ENCODE measurements around the gene TRPV2. TPM values are rescaled to one million over a fixed set of nuclear protein-coding genes. Genes with fewer than 3 reads are reported as not detected.
"Not testable (repeated sequence)": the region's sequence is repeated elsewhere in the genome, so short reads cannot be mapped to it uniquely, and the experiment has no call there.

TRPV2 gene
- total and polyA plus RNA-seq, 12 donors: 4.6 to 25.4 (median 9.1) TPM

DNA sequence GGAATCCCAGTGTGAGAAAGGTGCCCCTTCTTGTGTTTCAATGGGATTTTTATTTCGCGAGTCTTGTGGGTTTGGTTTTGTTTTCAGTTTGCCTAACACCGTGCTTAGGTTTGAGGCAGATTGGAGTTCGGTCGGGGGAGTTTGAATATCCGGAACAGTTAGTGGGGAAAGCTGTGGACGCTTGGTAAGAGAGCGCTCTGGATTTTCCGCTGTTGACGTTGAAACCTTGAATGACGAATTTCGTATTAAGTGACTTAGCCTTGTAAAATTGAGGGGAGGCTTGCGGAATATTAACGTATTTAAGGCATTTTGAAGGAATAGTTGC is 33.9 kb upstream of the TRPV2 start:
- no peak for DNase-seq
- H3K27me3 ChIP-seq: no peaks in the 10 kb centered on the region
- peak overlapping the region; percentile 42 to 82 (median 69) for H3K4me3 ChIP-seq
- H3K27ac ChIP-seq: peak overlapping the region; percentile 83 to 97 (median 92)
- WGBS, 2 donors: 0 to 2% methylated on average over 14 of the region's 14 CpGs
- no peak for TF ChIP-seq CTCF (IDR thresholded peaks at IDR 0.05)
- intact Hi-C loops (cut with DNase I): loop anchor here in 5 of 10 donors (1.0 to 10.0 kb wide), 6 partner anchors 26 to 136 kb away; partner anchors contain the start of gene TRPV2 (in 1 of the 5)
- peaks cover 0 to 25% (median 20%) of the 10 kb centered on the region in 9 donors for H3K36me3 ChIP-seq
- peaks cover 0 to 50% (median 34%) of the 10 kb centered on the region in 9 donors for H3K4me1 ChIP-seq
- no peaks in the 10 kb centered on the region for H3K9me3 ChIP-seq
- peak in 2 of 8 donors; percentile 11 to 13 for ATAC-seq

- H3K27me3 ChIP-seq: no peaks in the 10 kb centered on the region
- H3K4me3 ChIP-seq: peak overlapping the region in 6 of 10 donors; percentile 5 to 82 (median 74)
- DNase-seq: no peak
- intact Hi-C loops (cut with DNase I): loop anchor here in 3 of 10 donors (5.0 to 10.0 kb wide), 4 partner anchors 34 to 134 kb away; partner anchors contain the start of gene TRPV2 (in 1 of the 3)
- H3K4me1 ChIP-seq: peaks cover 0 to 62% (median 38%) of the 10 kb centered on the region in 9 donors
- no peak for TF ChIP-seq CTCF (IDR thresholded peaks at IDR 0.05)
- WGBS, 2 donors: 53 to 61% methylated on average over 4 of the region's 4 CpGs
- peaks cover 0 to 25% (median 20%) of the 10 kb centered on the region in 9 donors for H3K36me3 ChIP-seq
- H3K27ac ChIP-seq: peak overlapping the region in 1 of 10 donors; percentile 1
- ATAC-seq: no peak
- no peaks in the 10 kb centered on the region for H3K9me3 ChIP-seq
Observed at GRCh38 chr17:16383216-16383615, 32.2 kb upstream of the TRPV2 start.

DNA sequence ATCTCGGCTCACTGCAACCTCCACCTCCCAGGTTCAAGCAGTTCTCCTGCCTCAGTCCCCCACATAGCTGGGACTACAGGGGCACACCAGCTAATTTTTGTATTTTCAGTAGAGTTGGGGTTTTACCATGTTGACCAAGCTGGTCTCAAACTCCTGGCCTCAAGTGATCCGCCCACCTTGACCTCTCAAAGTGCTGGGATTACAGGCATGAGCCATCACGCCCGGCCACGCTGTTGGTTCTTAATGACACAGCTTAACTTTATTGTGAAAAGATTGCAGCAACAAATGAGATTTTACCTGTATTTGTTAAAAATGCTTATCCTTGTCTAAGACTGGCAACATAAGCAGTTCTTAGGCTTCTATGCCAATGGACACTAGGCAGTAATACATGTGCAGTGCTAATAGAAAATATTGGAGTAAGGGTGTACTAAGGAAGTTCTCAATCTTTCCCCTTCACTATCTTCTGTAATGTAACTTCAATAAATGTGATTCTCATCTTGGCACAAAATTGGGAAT is 31.5 kb upstream of the TRPV2 start:
- WGBS, 2 donors: 89 to 91% methylated on average over 5 of the region's 5 CpGs
- no peaks in the 10 kb centered on the region for H3K27me3 ChIP-seq
- DNase-seq (no peak), ATAC-seq (no peak)
- no peak for TF ChIP-seq CTCF (IDR thresholded peaks at IDR 0.05)
- peak overlapping the region in 1 of 10 donors; percentile 1 for H3K27ac ChIP-seq
- peaks cover 0 to 25% (median 20%) of the 10 kb centered on the region in 9 donors for H3K36me3 ChIP-seq
- no peaks in the 10 kb centered on the region for H3K9me3 ChIP-seq
- H3K4me1 ChIP-seq: peaks cover 0 to 62% (median 38%) of the 10 kb centered on the region in 9 donors
- intact Hi-C loops (cut with DNase I): loop anchor here in 4 of 10 donors (2.0 to 10.0 kb wide), 5 partner anchors 33 to 133 kb away; partner anchors contain the start of gene TRPV2 (in 1 of the 4)
- no peak overlapping the region for H3K4me3 ChIP-seq

DNA sequence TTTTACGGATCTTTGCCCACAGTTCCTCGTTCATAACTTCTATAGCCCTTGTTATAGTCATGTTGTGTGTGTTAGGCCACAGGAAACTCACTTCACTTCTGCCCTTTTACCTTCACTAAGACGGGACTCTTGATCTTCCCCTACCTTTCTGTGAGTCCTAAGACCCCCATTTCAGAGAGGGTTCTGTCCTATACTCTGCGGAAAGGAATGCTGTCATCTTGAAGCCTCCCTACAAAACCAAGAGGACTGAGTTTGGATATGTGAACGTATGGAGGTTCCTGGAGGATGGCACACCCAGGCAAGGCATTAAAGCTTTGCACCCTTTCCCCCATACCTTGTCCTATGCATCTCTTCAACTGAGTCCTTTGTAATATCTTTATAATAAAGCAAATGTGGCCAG is 30.8 kb upstream of the TRPV2 start:
- Histone ChIP-seq H3K27ac (peak overlapping the region in 1 of 10 donors; percentile 1), H3K27me3 (no peaks in the 10 kb centered on the region), H3K9me3 (no peaks in the 10 kb centered on the region), H3K4me1 (peaks cover 0 to 62% (median 38%) of the 10 kb centered on the region in 9 donors), H3K4me3 (no peak overlapping the region), H3K36me3 (peaks cover 0 to 25% (median 20%) of the 10 kb centered on the region in 9 donors)
- no peak for TF ChIP-seq CTCF (IDR thresholded peaks at IDR 0.05)
- intact Hi-C loops (cut with DNase I): loop anchor here in 4 of 10 donors (2.0 to 10.0 kb wide), 5 partner anchors 32 to 133 kb away; partner anchors contain the start of gene TRPV2 (in 1 of the 4)
- 79 to 83% methylated on average over 5 of the region's 5 CpGs for WGBS, 2 donors
- DNase-seq (no peak), ATAC-seq (no peak)

DNA sequence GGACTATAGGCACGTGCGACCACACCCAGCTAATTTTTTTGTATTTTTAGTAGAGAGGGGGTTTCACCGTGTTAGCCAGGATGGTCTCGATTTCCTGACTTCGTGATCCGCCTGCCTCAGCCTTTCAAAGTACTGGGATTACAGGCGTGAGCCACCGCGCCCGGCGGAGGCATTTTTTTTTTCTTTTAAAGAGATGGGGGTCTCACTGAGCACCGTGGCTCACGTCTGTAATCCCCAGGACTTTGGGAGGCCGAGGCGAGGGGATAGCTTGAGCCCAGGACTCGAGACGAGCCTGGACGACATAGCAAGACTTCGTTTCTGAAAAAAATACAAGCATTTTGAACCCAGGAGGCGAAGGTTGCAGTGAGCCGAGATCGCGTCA is 29.3 kb upstream of the TRPV2 start:
- not testable (repeated sequence) for H3K27me3 ChIP-seq, ATAC-seq, DNase-seq, H3K9me3 ChIP-seq
- H3K36me3 ChIP-seq: peaks cover 0 to 25% (median 20%) of the 10 kb centered on the region in 9 donors
- H3K4me3 ChIP-seq: peak overlapping the region; percentile 26 to 62 (median 59)
- WGBS, 2 donors: 48 to 52% methylated on average over 23 of the region's 23 CpGs
- peaks cover 0 to 59% (median 38%) of the 10 kb centered on the region in 9 donors for H3K4me1 ChIP-seq
- peak overlapping the region in 3 of 10 donors; percentile 23 to 42 (median 35) for H3K27ac ChIP-seq
- intact Hi-C loops (cut with DNase I): loop anchor here in 4 of 10 donors (5.0 to 10.0 kb wide), 4 partner anchors 49 to 136 kb away; no protein-coding TSS in a partner anchor
